NK-92 treated with Interleukin-12 subunit alpha and Interleukin-12 subunit beta, amount 100 ng/mL, for 24 hours (cell line): ENCODE results near the gene LIN7B.

Source experiments
- DNase-seq: peaks from one replicate; lab custom pipeline; 2025; lab: John Stamatoyannopoulos, UW

Gene LIN7B

DNA sequence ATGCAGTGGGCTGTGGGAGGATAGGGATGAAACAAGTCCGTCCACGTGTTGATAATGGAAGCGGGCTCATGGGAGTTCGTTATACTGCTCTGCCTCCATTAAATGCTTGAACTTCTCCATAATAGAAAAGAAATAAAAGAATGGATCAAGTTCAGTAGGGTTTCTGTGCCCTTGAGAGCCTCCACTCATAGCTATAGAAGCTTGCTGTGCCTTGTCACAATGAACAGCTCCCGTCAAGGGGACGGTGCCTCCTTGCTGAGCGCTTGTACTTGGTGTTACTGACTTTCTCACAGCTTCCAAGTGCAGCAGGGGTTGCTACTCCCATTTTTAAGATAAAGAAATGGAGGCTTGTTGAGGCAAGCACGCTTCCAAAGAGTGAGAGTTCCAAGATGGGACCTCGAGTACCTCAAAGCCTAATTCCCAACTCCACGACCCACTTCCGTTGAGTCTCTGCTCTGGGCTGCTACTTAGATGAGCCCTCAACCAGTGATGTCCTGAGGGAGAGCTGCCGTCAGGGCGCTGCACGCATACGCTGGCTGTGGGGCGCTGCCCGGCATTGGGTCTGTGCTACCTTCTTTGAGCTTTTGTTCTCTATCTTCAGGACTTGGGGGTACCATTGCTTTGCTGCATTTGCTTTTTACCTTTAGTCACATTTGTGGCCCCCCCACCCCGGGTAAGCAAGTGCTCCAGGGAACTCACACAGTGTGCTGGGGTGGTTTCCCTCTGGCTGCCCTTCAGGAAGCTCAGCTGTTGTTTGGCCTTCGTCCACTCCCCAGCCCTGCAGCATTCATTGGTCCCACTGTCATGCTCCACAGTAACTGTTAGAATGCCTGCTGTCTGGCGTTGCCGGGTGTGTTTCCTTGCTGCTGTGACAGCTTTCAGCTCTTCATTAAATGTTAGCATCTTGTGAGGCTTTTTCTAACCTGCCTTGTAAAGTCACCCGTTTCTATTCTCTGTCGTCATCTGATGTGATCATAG, 19.4 kb upstream of the LIN7B start:
- no peak for DNase-seq

DNA sequence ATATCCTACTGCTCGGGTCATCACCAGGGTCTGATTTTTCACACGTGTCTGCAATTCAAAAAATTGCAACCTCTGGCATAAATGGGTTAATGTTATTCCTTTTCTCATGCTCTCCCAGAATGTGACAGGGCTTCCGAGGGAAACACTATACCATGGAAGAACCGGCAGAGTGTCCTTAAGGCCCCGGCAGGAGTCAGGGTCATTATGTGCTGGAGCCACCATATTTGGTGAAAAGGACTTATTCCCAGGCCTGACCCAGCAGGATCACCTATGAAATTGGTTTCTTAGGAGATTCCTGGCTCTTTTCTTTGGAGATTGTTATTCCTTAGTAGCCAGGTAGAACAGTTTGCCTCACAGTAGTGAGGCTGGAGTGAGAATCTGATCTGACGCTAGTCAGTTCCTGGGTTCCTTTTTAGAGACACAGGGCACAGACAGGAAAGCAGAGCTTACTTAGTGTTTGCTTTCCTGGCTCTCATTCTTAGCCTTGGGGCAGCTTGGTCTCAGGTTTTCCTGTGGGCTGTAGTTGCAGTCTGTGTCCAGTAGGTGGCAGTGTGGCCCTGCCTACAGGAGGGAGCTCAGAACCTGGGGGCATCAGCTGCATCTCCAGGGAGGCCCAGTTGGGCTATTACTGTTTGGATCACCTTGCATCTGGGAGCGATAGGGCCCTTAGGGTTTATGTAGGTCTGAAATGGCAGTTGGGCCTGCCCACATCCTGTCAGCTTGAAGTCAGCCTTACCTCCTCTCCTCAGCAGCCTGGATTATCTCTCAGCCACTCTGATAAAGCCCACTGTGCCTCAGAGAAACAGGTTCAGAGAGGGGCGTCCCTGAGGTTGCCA, 16.5 kb upstream of the LIN7B start:
- DNase-seq = peak; percentile 22

DNA sequence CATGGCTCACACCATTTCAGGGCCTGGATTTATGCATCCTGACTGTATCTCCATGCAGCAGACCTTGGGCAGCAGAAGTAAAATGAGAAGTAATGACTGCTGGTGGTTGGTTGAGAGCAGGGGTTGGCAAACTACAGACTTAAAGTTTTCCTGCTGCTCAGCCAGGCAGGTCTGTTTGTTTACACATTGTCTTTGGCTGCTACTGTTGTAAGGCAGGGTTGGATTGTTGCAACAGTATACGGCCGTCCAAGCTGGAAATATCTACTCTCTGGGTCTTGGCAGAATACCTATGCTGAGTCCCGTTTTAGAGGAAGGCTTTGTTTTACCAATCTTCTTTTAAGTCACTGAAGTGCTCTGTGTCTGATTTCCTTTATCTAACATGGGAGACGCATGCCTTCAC, 15.4 kb upstream of the LIN7B start:
- no peak for DNase-seq

DNA sequence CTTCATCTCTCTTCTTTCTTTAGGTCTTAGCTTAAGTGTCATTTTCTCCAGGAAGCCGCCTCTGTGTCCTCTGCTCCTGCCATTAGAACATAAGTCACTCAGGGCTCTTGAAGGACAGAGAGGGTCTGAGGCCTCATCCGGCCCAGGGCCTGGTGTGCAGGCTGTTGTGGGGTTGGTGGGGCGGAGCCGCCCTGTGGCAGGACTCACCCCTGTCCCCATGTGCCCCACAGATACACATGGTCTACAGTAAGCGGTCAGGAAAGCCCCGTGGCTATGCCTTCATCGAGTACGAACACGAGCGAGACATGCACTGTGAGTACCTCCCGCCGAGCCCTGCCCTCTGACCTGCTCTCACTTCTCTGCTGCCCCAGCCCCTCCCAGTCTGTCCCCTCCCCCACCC, 13.0 kb upstream of the LIN7B start:
- no peak for DNase-seq

DNA sequence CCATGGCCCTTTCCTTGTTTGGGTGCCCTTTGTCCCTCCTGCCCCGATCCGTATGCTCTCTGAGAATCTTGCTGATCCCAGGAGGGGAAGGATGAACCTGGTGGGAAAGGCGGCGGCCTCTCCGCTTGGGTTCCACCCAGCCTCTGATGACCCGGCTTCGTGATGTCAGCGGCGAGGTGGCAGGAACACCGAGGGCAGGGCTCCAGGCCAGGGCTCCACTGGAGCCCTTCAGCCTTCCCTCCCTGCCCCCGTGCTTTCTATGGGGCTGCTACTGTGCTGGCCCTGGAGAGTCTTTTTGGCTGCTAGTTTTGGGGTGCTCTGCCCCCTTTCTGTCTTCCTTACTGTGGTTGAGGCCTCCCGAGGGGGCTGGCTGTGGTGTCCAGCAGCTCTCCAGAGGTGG, 11.9 kb upstream of the LIN7B start:
- no peak for DNase-seq

DNA sequence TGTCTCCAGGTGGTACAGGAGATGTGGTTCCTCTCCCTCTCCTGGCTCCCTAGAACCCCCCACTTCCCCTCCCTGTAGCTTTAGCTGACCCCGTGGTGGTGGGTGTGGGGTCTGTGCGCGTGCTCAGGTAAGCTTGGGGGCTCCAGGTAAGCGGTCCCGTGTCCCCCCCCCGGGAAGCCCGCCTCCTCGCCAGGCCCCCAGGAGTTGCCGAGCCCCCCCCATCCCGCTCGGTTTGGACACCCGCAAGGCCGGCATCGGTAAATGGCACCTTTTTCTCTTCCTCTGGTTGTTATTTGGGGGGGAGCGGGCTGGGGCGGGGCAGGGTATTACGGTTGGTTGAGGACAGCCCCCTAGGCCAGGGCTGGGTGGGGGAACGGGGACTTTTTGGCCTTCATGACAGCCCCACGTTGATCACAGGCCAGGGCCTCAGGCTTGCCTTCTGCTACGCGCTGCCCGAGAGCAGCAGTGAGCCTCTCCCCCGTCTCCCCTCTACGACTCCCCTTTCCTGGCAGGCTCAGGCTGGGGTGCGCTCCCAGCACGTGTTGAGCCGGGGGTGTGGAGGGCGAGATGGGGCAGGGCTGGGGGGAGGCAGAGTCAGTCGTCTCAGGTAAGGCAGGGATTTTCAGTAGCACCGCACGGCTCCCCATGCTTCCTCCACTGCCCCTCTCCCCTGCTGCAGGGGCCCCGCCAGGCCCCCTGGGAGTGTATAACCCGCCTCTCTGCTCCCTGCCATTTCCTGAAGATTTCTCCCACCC, 10.7 kb upstream of the LIN7B start:
- DNase-seq = no peak

DNA sequence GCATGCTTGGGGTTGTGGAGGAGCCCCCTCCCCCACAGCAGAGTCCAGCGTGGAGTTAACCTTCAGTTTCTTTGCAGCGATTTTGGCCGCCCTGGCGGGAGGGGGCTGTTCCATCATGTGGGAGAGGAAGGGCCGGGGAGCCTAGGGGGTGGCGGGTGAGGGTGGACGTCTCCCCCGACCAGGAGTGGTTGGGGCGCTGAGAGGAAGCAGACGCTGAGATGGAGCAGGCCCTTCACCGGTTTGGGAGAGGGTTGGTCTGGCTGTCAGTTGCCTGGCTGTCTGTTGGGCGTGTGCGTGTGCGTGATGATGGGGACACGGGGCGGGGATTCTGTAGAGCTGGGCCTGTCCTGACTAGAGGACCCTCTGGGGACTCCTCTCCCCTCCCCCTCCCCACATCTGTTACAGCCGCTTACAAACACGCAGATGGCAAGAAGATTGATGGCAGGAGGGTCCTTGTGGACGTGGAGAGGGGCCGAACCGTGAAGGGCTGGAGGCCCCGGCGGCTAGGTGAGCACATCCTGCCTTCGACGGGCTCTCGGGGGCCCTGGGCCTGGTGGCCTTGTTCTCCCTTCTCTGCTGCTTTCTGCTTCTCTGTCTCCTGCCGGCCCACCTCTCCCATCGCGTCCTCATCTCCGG, 9.8 kb upstream of the LIN7B start:
- DNase-seq = no peak

DNA sequence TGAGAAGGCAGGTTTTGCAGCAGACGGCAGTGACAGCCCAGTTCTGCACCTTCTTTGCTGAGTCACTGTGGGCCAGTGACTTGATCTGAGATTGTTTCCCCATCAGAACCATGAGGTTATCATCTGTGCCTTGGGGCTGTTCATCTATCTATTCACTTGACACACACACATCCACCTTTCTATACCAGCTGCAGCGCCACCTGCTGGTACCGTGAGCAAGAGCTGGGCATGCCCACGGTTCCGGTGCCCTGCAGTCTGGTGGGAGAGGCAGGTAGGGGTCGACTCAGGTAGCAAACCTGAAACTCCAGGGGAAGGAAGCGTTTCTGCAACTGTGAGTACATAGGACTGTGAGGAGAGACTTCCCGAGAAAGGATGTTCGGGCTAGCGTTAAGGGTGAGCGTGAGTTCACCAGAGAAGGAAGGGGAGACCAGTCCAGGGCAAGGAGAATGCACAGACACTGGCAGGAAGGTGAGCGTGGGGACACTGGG, 7.5 kb upstream of the LIN7B start:
- peak; percentile 21 for DNase-seq

DNA sequence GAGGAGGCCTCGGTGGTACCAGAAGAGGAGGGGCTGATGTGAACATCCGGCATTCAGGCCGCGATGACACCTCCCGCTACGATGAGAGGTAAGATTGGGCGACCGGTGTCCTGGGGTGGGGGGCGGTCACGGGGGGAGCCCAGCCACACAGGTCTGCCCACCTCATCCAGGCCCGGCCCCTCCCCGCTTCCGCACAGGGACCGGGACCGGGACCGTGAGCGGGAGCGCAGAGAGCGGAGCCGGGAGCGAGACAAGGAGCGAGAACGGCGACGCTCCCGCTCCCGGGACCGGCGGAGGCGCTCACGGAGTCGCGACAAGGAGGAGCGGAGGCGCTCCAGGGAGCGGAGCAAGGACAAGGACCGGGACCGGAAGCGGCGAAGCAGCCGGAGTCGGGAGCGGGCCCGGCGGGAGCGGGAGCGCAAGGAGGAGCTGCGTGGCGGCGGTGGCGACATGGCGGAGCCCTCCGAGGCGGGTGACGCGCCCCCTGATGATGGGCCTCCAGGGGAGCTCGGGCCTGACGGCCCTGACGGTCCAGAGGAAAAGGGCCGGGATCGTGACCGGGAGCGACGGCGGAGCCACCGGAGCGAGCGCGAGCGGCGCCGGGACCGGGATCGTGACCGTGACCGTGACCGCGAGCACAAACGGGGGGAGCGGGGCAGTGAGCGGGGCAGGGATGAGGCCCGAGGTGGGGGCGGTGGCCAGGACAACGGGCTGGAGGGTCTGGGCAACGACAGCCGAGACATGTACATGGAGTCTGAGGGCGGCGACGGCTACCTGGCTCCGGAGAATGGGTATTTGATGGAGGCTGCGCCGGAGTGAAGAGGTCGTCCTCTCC, 6.3 kb upstream of the LIN7B start:
- no peak for DNase-seq

DNA sequence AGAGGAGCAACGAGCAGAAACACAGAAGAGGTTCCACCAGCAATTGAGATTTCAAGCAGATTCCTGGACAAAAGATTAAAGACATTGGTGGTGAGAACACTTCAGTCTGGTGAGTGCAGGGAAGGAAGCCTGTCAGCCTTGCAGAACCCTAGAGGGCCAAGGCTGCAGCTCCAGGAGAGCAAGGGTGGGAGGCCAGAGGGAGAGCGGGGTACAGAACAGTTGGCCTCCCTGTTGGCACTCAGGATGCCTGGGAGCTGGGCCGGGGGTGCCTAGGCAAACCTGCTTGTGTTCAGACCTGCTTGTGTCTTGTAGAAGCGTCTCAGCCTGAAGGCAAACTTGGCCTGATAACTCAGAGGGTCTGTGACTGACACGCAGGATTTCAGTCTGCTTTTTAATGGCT, 5.1 kb upstream of the LIN7B start:
- DNase-seq = no peak

DNA sequence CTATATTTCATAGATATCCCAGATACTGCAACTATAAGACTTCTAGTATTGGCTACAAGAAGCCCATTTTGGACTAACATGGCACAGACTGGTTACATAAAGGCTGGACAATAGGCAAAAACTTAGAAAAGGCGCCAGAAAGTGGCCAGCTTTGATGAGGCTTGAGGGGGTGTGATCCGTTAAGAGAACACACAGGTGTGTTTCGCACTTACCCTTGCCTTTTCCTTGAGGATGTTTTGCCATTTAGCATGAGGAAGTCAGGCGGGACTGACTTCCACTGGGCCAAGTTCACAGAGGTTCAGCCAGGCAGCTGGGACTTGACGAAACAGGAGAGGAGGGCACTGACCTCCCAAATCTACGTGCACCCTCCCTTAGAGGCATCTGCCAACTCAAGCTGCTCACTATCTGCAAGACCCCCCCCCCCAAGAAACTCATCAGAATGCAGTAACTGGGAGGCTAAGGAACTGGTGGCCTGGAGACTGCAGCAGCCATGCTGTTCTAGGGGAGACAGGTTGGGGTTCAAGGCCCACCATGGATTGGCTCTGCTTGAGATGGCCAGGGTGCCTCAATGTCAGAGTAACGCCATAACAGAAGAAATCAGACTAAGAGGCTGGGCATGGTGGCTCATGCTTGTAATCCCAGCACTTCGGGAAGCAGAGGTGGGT, 4.5 kb upstream of the LIN7B start:
- DNase-seq = no peak

DNA sequence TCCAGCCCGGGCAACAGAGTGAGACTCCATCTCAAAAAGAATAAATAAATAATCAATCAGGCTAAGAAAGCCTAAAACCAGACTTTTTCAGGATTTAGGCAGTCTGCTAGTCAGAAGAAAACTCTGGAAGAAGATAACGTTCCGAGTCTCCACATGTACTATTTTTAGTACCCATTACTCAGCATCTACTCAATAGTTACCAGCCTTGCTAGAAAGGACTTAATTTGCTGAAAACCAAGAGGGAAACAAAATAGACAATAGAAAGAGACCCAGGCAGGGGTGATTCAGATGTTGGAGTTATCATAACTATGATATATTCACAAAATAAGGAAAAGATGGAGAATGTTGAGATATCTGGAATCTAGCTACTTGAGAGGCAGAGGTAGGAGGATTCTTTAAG, 3.6 kb upstream of the LIN7B start:
- no peak for DNase-seq

DNA sequence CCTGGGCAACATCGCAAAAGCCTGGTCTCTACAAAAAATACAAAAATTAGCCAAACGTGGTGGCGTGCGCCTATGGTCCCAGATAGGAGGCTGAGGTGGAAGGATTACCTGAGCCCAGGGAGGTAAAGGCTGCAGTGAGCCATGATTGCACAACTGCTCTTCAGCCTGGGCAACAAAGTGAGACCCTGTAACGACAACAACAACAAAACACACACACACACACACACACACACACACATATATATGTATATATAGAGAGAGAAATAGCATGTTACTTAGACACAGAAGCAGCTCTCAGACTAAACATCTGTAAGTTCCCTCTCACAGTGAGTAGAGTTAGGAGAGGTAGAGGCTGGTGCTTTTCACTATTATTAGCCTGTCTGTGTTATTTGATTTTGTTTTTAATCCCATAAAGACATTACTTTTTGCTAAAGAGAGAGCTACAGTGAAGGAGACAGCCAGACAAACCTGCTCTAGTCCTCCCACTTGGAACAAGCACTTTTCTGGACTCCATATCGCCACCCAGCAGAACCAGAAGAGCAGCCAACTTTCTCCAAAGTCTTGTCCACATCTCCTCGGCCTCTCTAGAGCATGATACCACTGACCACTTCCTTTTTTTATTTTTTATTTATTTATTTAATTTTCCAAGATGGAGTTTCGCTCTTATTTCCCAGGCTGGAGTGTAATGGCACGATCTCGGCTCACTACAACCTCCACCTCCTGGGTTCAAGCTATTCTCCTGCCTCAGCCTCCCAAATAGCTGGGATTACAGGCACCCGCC, 2.8 kb upstream of the LIN7B start:
- DNase-seq = no peak

DNA sequence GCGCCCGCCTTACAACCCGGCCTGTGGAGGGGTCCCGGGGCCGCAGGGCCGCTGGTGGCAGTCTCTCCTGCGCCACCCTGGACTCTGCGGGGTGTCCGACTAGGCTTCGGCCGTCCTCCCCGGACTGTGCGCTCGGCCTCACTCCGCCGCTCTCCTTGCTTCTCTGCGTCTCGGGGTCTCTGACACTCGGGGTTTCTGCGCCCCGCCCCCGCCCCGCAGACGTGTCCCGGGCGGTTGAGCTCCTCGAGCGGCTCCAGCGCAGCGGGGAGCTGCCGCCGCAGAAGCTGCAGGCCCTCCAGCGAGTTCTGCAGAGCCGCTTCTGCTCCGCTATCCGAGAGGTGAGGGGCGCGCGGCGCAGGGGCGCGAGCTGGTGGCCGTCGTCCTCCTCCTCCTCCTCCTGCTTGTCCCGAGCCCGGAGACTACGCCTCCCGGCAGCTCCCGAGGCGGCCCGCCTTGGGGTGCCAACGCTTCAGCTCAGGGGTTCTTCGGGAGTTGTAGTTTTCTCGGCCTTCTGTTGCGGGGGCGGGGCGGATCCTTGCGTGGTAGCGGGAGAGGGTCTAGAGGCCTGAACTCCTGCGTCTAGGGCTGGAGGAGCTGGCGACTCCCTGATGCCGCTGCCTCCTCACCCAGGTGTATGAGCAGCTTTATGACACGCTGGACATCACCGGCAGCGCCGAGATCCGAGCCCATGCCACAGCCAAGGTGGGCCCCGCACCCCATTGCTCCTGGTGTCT, 627 bp downstream of the LIN7B start:
- no peak for DNase-seq

DNA sequence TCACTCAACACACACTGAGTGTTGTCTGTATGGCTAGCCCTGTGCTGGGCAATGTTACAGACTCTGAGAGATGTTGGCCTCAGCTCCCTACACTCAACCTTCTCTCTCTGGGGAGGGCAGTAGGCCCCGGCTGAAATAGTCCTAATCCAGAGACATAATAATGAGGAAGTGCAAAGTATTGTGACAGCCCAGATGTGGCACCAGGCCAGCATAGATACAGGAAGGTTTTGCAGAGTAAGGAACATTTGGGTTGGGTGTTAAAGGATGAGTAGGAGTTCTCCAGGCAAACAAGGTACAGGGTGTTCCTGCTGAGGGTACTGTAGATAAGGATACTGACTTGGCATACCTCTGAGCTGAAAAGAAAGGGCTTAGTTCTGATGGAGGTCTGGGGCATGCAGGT, 2.4 kb downstream of the LIN7B start:
- DNase-seq = no peak

DNA sequence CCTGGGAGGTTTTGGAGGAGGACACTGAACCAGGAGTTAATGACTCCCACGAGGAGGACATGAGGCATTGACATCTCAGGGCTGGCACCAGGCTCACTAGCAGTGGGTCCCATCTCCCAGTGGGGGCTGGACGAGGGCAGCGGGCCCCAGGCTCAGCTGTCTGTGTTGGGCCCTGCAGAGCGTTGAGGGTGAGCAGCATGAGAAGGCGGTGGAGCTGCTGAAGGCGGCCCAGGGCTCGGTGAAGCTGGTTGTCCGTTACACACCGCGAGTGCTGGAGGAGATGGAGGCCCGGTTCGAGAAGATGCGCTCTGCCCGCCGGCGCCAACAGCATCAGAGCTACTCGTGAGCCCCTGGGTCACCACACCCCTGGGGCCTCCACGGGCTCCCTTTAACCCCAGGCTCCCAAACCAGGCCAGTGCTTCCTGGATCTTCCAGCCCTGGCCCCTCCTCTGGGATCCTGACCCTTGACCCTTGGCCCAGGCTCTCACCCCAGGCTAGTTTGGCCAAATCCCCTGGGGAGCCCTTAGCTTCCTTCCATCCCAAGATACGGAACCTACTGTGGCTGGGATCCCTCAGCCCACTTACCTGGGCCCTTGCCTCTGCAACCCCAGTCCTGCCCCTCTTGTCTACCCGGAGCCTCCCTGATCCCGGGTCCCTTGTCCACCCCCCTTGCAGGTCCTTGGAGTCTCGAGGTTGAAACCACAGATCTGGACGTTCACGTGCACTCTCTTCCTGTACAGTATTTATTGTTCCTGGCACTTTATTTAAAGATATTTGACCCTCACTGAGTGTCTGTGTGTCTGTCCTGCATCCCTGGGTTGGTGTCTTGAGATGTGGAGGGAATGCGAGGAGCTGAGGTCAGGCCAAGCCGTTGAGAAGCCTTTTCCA, 3.8 kb downstream of the LIN7B start:
- DNase-seq = no peak

DNA sequence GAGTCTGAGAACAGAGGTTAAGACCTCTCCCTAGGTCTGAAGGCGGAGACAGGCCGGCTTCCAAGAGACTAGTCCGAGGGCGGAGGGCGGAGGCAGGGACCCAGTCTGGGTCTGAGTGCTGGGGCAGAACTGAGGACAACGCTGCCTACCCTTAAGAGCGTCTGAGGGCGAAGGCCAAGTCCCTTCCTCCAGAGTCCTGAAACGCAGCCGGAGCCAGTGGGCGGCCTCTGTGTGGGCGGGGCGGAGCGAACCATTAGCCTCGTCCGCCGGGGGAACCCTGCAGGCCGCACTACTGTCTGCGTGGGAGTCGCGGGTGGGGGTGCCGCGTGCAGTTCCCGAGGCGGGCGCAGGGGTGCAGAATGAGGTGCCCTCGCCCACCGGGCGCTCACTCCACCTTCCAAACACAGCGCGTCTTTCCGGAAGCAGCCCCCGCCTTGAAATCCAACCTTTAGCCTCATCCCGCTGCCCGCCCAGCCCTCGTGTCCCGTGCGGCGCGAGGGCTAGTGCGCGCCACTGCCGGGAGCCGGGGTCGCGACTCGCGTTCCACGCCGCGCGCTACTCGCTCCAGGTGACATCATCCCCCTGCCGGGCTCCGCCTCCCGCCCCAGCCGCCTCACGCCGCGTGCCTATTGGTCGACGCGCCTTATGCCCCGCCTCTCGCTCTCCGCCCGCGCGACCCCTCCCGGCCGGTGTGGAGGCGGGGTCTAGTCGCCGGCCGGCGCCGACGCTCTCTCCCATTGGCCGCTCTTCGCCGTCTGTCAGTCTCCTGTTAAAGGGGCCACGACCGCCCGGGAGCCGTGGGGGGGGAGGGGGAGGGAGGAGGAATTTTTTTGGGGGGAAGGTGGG, 4.6 kb downstream of the LIN7B start, which contains the start of gene C19orf73:
TSS of gene C19orf73 (minus strand) at position 579 of the 846 bp plus-strand sequence. CDS start at position 458, 121 bp downstream.
- DNase-seq = peak; percentile 93
